Endothelial cell of hepatic sinusoid (primary cell): ENCODE results near the gene CNTN2.

ENCODE experiments used
- in situ Hi-C: cut with HindIII; loops from 2 replicates; pipeline ENCODE4 v1.10.0; 2017; ENCODE audit warnings: low sequenced_read_pairs

Gene CNTN2

GRCh38 chr1:205052690-205053089, 9.7 kb downstream of the CNTN2 start:
- in situ Hi-C loops, result loop anchor here (10.0 kb wide), 1 partner anchor 48 kb away; no protein-coding TSS in a partner anchor

DNA sequence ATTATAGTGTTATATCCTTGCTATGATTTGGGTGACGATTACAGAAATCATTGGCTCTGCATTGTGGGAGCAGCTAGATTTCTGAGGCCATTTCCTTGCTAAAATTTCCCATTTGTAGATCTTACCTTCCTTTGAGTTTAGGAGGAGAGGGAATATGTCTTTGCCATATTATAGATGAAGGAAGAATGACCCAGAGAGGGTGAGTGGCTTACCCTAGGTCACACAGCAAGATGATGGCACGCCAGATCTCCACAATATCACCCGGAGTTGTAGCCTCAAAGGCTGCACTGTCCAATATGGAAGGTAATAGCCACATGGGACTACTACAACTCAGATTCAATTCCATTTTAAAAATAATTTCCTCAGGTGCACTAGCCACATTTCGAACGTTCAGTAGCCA, 10.3 kb downstream of the CNTN2 start:
- in situ Hi-C loops, result loop anchor here (10.0 kb wide), 1 partner anchor 48 kb away; no protein-coding TSS in a partner anchor

GRCh38 chr1:205054013-205054412, 11.0 kb downstream of the CNTN2 start:
- in situ Hi-C loops, result loop anchor here (10.0 kb wide), 1 partner anchor 49 kb away; no protein-coding TSS in a partner anchor

DNA sequence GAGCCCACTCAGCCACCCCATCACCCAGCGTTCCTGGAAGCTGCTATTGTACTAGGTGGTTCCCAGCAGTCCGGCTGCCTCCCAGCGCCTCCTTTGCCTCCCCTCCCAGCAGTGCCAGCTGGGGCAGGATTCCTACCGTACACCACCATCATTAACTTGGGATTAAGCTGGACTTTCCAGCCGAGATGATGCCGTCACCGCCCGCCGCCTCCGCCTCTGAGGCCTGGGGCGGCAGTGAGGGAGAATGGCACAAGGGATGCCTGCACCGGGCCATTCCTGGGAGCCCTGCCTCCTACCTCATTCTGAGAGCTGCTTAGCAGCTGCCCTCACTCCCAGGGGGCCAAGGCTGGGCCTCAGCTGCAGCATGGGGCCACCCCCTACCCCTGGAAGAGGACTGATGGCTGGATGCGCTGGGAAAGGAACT, 13.2 kb downstream of the CNTN2 start:
- in situ Hi-C loops, result loop anchor here (10.0 kb wide), 1 partner anchor 51 kb away; no protein-coding TSS in a partner anchor

DNA sequence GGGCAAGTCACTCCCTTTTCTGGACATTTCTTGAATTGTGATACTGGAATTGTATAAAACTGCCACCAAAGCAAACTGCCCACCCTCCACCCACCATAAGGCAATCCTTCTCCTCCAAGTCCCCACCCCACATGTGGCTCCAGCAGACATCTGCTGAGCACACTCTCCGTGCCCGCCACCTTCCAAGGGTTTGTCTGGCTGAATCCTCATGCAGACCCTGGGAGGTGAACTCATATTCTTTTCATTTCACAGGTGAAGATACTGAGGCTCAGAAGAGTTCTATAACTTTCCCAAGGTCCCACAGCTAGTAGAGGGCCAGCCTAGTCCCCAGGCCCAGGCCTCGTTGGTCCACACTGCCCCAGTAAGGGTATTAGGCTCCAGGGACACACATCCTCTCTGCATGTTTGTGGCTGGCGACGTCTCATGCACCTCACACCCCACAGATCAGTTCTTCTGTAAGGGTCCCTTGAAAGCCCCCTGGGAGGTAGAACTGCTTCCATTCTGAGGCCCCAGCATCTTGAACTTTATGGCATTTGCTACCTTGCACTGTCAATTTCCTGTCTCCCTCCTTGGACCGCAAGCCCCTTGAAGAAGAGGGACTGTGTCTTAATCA, 14.1 kb downstream of the CNTN2 start:
- in situ Hi-C loops, result loop anchor here (10.0 kb wide), 1 partner anchor 52 kb away; no protein-coding TSS in a partner anchor

GRCh38 chr1:205057808-205058575, 15.0 kb downstream of the CNTN2 start:
- in situ Hi-C loops, result loop anchor here (10.0 kb wide), 1 partner anchor 53 kb away; no protein-coding TSS in a partner anchor

- in situ Hi-C loops, result loop anchor here (10.0 kb wide), 1 partner anchor 54 kb away; no protein-coding TSS in a partner anchor
Observed at GRCh38 chr1:205058853-205059252, 15.8 kb downstream of the CNTN2 start.

GRCh38 chr1:205059660-205060059, 16.6 kb downstream of the CNTN2 start:
- in situ Hi-C loops, result loop anchor here (10.0 kb wide), 1 partner anchor 55 kb away; no protein-coding TSS in a partner anchor

DNA sequence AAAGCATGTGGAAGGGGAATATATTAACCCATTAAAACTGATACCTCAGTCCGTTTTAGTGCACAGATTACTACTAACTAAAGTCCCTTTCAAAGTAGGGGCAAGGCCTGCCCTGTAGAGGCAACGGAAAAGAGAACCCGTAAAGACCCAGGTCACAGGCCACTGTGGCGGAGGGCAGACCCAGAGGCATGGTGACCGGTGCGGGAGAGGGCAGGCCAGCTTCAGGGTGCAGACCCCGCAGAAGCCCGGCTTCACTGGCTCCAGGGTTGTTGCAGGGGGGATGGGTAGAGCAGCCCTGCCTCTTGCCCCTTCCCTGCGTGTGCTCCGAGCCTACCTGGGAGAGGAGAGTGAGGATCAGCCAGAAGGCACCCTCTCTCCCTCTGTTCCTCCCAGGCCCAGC, 17.7 kb downstream of the CNTN2 start:
- in situ Hi-C loops, result no loop called here

DNA sequence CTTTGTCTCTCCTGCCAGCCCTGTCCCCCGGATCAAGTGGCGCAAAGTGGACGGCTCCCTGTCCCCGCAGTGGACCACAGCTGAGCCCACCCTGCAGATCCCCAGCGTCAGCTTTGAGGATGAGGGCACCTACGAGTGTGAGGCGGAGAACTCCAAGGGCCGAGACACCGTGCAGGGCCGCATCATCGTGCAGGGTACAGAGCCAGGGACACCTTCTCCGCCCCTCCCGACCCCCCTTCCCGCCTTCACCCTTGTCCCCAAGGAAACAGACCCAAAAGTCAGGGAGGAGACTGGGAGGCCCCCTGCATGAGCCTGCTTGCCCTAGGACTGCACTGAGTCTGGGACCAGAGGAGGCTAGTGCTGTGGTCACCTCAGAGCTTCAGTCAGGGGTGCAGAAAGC, 18.2 kb downstream of the CNTN2 start:
- in situ Hi-C loops, result no loop called here

DNA sequence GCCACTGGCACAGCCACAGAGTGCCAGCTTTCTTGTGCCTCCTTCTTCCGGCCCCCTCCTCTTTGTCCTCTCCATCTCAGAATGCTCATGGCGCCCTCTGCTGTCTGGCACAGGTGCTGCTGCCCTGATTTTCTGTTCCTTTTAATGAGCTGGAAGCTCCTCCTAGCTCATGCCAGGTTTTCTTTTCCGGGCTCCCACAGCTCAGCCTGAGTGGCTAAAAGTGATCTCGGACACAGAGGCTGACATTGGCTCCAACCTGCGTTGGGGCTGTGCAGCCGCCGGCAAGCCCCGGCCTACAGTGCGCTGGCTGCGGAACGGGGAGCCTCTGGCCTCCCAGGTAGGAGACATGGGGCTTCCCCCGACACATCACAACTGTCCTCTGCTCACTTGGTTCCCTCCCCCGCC, 18.7 kb downstream of the CNTN2 start:
- in situ Hi-C loops, result no loop called here

GRCh38 chr1:205062319-205062718, 19.3 kb downstream of the CNTN2 start:
- in situ Hi-C loops, result no loop called here

GRCh38 chr1:205062895-205063294, 19.9 kb downstream of the CNTN2 start:
- in situ Hi-C loops, result no loop called here

DNA sequence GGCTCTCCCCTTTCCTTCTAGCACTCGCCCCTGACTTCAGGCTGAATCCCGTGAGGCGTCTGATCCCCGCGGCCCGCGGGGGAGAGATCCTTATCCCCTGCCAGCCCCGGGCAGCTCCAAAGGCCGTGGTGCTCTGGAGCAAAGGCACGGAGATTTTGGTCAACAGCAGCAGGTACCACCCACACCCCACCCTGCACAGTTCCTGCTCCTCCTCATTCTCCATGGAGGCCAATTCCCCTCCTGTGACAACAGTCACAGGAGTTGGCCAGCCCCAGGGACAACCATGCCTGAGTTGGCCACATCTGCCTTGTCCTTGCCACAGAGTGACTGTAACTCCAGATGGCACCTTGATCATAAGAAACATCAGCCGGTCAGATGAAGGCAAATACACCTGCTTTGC, 21.3 kb downstream of the CNTN2 start:
- in situ Hi-C loops, result no loop called here

DNA sequence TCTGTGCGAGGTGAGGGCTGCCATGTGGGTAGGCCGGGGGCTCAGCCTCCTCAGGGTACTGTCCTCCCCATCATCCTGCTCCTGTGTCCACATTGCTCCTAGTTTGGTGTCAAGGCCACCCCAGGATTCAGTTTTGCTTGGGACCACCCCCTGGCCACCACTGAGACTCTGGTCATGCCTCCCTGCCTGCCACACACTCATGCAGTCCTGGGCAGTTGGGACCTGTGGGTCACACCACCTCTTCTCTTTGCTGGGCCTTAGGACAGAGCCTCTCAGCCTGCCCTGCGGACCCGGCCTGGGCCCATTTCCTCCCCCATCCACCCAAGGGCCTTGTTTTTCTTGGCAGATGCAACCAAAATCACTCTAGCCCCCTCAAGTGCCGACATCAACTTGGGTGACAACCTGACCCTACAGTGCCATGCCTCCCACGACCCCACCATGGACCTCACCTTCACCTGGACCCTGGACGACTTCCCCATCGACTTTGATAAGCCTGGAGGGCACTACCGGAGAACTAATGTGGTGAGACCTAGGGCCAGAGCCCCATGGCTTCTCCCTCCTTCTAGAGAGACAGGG, 21.8 kb downstream of the CNTN2 start:
- in situ Hi-C loops, result no loop called here

GRCh38 chr1:205065666-205066065, 22.7 kb downstream of the CNTN2 start:
- in situ Hi-C loops, result no loop called here

- in situ Hi-C loops, result no loop called here
Observed at GRCh38 chr1:205066141-205066818, 23.3 kb downstream of the CNTN2 start.

DNA sequence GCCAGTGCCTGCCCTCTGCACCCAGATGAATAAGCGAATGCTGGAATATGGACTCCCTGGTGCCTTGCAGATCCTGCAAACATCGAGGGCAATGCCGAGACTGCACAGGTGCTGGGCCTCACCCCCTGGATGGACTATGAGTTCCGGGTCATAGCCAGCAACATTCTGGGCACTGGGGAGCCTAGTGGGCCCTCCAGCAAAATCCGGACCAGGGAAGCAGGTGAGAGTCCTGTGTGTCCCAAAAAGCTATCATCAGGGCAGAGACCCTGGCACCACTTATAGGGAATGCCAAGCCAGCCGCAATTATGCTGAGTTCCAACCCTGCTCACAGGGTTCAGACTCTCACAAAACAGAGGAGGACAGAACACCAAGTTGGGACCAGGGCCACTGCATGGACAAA, 24.0 kb downstream of the CNTN2 start:
- in situ Hi-C loops, result no loop called here

- in situ Hi-C loops, result no loop called here
Observed at GRCh38 chr1:205068001-205068400, 25.0 kb downstream of the CNTN2 start.

DNA sequence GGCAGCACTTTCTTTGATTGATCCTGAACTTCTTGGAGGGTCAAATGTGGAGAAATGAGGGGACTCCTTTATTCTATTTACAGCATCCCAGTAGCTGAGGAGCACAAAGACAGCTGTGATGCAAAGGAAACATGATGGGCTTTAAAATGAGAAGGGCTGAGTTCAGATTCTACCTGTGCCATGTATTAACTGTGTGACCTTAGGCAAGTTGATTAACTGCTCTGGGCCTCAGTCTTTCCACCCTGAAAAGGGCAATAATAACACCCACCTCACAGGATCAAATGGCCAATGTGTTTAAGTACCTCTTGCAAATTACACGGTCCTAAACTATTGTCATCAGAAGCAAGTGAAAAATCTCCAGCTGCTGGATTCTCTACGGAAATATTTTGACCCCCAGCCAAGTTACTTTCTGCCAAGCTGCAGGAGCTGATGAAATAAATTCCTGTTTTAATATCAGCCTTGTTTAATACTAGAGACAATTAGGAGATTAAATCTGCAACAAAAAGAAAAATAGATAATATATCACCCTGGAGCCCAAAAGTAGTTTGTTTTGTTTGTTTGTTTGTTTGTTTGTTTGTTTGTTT, 25.5 kb downstream of the CNTN2 start:
- in situ Hi-C loops, result no loop called here
